Measurements from ENCODE around the gene CYP4F22.

- TF ChIP-seq CTCF (IDR thresholded peaks at IDR 0.05; ENCODE audit: low read length) = no peak
- no peak for TF ChIP-seq EZH2 (IDR thresholded peaks at IDR 0.05; ENCODE audit: borderline replicate concordance, low read length)
Observed at GRCh38 chr19:15563325-15563794, 55.0 kb downstream of the CYP4F22 start.
